KBM-7 (cell line): Measurements from ENCODE around the gene PNMA8C.

Experiments used
- DNase-seq: peaks from one replicate; pipeline ENCODE4 v3.0.0-alpha.2; 2015
- in situ Hi-C: fragments of 300-500 bp; cut with MboI; formaldehyde crosslinking; loops from 2 replicates; pipeline ENCODE4 v1.14.3; 2020; ENCODE audit warnings: low sequenced_read_pairs, low pct_unique_long_range_greater_than_20kb, mixed read lengths

PNMA8C gene

GRCh38 chr19:46428239-46429135 is at the start of gene PNMA8C:
PNMA8C (minus strand) TSS chr19:46428936; CDS start chr19:46428359, 577 bp downstream.
- in situ Hi-C loops, result no loop called here
- peak; percentile 72 for DNase-seq

- in situ Hi-C loops, result no loop called here
- no peak for DNase-seq
These were observed 47.2 kb upstream of the PNMA8C start for GRCh38 chr19:46475986-46476385.

GRCh38 chr19:46474211-46474610 is 45.5 kb upstream of the PNMA8C start:
- DNase-seq, result no peak
- in situ Hi-C loops, result no loop called here

DNA sequence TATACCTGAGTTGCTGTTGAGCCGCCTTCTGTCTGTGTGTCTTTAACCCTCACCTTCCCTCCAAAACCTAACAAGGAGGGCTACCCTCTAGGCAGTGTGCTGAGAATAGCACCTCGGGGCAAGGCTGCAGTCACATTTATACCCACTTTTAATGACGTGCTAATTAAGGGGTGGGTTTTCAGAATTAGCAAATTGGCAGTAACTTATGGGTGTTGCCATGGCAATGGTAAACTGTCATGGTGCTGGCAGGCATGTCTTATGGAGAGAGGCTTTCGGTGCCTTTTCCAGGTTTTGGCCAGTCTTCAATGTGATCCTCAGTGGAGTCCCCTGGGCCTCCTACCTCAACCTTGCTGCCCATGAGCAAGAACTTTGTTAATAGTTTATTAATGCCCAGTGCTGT is 43.9 kb upstream of the PNMA8C start:
- no peak for DNase-seq
- in situ Hi-C loops, result no loop called here

- no peak for DNase-seq
- in situ Hi-C loops, result no loop called here
These were observed 43.2 kb upstream of the PNMA8C start for GRCh38 chr19:46471811-46472543.

- in situ Hi-C loops, result no loop called here
- peak; percentile 65 for DNase-seq
These were observed 42.5 kb upstream of the PNMA8C start, which contains the start of gene PNMA8A for GRCh38 chr19:46471116-46471733. PNMA8A (minus strand) TSS chr19:46471563; CDS start chr19:46471035, 528 bp downstream.

- no peak for DNase-seq
- in situ Hi-C loops, result no loop called here
These were observed 41.6 kb upstream of the PNMA8C start for GRCh38 chr19:46470376-46470775.

GRCh38 chr19:46469541-46470185 is 40.9 kb upstream of the PNMA8C start:
- no peak for DNase-seq
- in situ Hi-C loops, result no loop called here

- DNase-seq, result no peak
- in situ Hi-C loops, result no loop called here
These were observed 37.9 kb upstream of the PNMA8C start for GRCh38 chr19:46466536-46467196.

GRCh38 chr19:46463516-46463915 is 34.8 kb upstream of the PNMA8C start:
- in situ Hi-C loops, result no loop called here
- no peak for DNase-seq

GRCh38 chr19:46461537-46461936 is 32.8 kb upstream of the PNMA8C start:
- DNase-seq, result no peak
- in situ Hi-C loops, result no loop called here

GRCh38 chr19:46460981-46461380 is 32.2 kb upstream of the PNMA8C start:
- DNase-seq, result no peak
- in situ Hi-C loops, result no loop called here

GRCh38 chr19:46460055-46460454 is 31.3 kb upstream of the PNMA8C start:
- DNase-seq, result no peak
- in situ Hi-C loops, result no loop called here

DNA sequence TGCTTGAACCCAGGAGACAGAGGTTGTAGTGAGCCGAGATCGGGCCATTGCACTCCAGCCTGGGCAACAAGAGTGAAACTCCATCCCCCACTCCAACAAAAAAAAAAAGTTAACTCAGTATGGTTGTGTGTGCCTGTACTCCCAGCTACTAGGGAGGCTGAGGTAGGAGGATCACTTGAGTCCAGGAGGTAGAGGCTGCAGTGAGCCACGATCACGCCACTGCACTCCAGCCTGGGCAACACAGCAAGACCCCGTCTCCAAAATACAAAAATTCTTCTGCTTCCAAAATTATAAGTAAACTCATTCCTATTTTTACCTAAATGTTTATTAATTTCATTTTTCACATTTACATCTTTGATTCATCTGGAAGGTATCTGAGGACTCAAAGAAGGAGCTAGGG is 28.2 kb upstream of the PNMA8C start:
- DNase-seq, result no peak
- in situ Hi-C loops, result no loop called here

- in situ Hi-C loops, result no loop called here
- no peak for DNase-seq
These were observed 25.5 kb upstream of the PNMA8C start for GRCh38 chr19:46454244-46454643.

DNA sequence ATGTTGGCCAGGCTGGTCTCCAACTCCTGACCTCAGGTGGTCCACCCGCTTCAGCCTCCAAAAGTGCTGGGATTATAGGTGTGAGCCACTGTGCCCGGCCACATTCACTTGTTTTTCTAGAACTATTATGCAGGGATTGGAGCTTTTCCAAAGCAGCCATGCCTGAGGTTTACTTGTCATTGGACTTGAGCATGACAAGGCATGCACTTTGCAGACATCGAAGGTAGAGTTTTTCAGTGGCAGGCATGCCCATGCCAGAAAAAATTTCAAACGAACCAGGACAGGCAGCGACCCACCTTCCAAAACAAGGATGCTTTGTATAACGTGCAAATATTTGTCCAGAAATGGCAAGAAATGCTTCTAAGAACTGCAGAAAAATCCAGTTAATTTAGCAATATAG is 24.9 kb upstream of the PNMA8C start:
- DNase-seq, result no peak
- in situ Hi-C loops, result no loop called here

- in situ Hi-C loops, result no loop called here
These were observed 23.4 kb upstream of the PNMA8C start for GRCh38 chr19:46452186-46452585.

DNA sequence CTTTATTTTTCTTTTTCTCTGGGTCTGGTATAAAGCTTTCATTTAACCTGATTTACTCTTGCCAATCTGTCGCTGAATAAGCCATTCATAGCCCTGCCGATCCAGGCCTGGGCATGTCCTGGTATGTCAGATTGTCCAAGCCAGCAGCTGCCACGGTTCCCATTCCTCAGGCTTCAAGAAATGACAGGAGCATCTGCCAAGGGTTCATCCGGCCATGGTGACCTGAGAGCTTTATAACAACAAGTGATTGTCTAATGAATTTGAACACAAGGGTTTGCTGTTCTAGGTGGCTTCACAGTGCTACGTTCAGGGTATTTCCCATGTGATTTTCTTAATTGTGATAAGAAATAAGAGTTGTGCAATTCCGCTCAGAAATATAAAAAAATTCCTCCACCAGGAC is 22.6 kb upstream of the PNMA8C start:
- no peak for DNase-seq
- in situ Hi-C loops, result no loop called here

More at GRCh38 chr19:46452186-46452585, 23.4 kb upstream of the PNMA8C start:
- DNase-seq, result no peak

GRCh38 chr19:46450737-46451136 is 22.0 kb upstream of the PNMA8C start:
- no peak for DNase-seq
- in situ Hi-C loops, result no loop called here
